Spleen (tissue), 7 donors: Measurements from ENCODE around the gene LRBA.

Experiments used
- POLR2A ChIP-seq, 3 donors: fragments of 450-650 bp; IDR thresholded peaks; one replicate each; pipeline ENCODE4 v1.5.1; 2017; ENCODE audit warnings: antibody characterized with exemption in 3 of 3, mild to moderate bottlenecking in 1 of 3
- TF ChIP-seq, protein P1 (sequence below), 11 experiments: fragments of 200-600 bp in 7 of 11; fragments of 450-650 bp in 4 of 11; sonication (generic) in 4 of 11; IDR thresholded peaks in 8 of 11; conservative IDR thresholded peaks in 3 of 11; 1 replicate in 7 of 11; 2 replicates in 4 of 11; pipeline versions ENCODE4 v1.4.0 to v1.8.0; 2016 to 2021; ENCODE audit warnings: antibody characterized with exemption in 11 of 11, inconsistent platforms in 4 of 11, mild to moderate bottlenecking in 1 of 11
- donor health status: DM: no; HTN: no; CAD: no; lungs with moderate emphysema.
- donor health status: DM: no; HTN: no; CAD: no.
- donor health status: DM: no; HTN: no; CAD: no.

DNA sequence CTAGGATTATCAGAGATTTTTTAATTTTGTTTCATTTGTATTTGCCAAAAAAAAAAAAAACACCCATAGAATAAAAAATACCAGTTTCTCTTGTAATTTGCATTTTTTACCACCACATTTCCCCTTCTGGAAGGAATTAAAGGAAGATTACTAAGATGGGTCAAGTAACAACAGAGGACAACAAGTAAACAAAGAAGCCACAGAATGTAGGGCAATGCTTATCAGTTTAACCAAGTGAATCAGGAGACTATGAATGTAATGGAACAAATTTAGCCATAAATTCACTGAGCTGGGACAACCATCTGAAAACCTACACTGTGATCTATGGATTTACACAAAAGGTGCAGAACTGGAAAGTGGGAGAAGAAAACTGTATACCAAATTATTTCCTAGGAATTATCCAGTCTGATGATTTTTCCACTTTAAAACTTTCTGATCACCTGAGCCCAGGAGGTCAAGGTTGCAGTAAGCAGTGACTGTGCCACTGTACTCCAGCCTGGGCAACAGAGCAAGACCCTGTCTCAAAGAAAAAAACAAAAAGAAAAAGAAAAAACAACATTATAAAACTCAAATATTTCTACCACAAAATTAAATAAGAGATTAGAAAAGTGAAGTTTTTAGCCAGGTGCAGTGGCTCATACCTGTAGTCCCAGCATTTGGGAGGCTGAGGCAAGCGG is 32.4 kb downstream of the LRBA start:
- TF ChIP-seq, protein P1, sequence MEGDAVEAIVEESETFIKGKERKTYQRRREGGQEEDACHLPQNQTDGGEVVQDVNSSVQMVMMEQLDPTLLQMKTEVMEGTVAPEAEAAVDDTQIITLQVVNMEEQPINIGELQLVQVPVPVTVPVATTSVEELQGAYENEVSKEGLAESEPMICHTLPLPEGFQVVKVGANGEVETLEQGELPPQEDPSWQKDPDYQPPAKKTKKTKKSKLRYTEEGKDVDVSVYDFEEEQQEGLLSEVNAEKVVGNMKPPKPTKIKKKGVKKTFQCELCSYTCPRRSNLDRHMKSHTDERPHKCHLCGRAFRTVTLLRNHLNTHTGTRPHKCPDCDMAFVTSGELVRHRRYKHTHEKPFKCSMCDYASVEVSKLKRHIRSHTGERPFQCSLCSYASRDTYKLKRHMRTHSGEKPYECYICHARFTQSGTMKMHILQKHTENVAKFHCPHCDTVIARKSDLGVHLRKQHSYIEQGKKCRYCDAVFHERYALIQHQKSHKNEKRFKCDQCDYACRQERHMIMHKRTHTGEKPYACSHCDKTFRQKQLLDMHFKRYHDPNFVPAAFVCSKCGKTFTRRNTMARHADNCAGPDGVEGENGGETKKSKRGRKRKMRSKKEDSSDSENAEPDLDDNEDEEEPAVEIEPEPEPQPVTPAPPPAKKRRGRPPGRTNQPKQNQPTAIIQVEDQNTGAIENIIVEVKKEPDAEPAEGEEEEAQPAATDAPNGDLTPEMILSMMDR (IDR thresholded peaks at IDR 0.05 in 8 of 11, conservative IDR thresholded peaks at IDR 0.05 in 3 of 11) = no peak
- TF ChIP-seq POLR2A (IDR thresholded peaks at IDR 0.05) = no peak
